ENCODE results near the gene TMEM87A.

GRCh38 chr15:42175671-42176070 is 97.6 kb downstream of the TMEM87A start:
- TF ChIP-seq CTCF (IDR thresholded peaks at IDR 0.05) (no peak), EP300 (IDR thresholded peaks at IDR 0.05) (no peak), POLR2AphosphoS5 (IDR thresholded peaks at IDR 0.05) (no peak), POLR2A (IDR thresholded peaks at IDR 0.05) (no peak)

All from stomach (tissue), 4 donors.